ENCODE data around the gene FGFBP3. TPM values are rescaled to one million over a fixed set of nuclear protein-coding genes. Genes with fewer than 3 reads are reported as not detected.

FGFBP3 gene
- polyA plus RNA-seq, 6 donors from 2014 or later: 0.79 to 2.4 (median 1.4) TPM

DNA sequence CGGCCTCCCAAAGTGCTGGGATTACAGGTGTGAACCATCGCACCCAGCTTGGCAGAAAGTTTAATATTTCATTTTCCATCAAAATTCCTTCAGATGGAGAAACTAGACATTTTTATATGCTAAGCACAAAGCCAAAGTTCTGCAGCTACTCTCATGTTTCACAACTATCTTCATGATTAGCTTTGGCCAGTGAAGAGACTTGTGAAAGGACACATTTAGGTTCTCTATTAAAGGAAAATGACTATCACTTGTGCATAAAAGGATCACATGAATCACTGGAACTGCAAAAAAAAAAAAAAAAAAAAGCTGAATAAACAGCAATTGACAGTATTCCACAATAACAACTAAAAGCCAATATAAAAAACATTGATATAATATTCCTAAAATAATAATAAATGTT lies 16.2 kb downstream of the FGFBP3 start:
- H3K27ac Mint-ChIP-seq: no peak overlapping the region
- H3K36me3 Mint-ChIP-seq: no peaks in the 10 kb centered on the region
- peaks cover 23 to 38% (median 36%) of the 10 kb centered on the region in 3 donors for H3K27me3 Mint-ChIP-seq
- peaks cover 0 to 4% (median 0%) of the 10 kb centered on the region in 7 donors for H3K9me3 Mint-ChIP-seq
- no peak overlapping the region for H3K4me3 Mint-ChIP-seq
- H3K4me1 Mint-ChIP-seq: peaks cover under 1 to 4% (median under 1%) of the 10 kb centered on the region in 3 donors
- DNase-seq (no peak), ATAC-seq (ENCODE audit: low read depth in 2 of 2) (no peak)

DNA sequence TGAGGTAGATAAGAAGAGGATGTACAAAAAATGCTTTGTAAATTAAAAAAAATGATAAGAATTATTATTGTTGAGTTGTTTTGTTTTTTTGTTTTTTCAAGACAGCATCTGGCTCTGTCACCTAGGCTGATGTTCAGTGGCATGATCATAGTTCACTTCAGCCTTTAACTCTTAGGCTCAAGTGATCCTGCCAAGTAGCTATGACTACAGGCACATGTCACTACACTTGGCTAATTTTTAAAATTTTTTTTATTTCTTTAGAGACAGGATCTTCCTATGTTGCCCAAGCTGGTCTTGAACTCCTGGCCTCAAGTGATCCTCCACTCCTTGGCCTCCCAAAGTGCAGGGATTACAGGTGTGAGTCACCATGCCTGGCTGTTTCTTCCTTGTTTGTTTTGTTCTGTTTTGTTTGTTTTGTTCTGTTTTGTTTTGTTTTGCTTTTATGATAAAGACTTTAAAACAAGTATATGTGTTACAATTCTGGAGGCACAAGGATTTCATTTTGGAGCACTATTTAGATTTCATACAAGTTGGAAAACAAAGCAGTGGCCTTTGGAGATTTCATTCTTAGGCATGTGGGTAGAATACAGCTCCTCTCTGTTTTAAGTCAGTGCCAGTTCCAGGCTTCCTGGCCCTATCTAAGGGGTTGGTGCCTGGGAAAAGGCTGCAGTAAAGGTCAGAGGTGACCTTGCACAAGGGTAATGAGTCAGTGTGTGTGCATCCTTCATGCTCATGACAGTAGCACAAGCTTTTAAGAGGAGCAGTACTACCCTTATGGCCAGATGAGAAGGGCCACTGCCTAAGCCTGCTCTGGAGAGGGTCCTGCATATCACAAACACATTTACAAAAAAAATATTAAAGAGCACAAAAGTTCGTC lies 17.9 kb downstream of the FGFBP3 start:
- ATAC-seq (ENCODE audit: low read depth in 2 of 2): no peak
- Mint-ChIP-seq H3K36me3 (no peaks in the 10 kb centered on the region), H3K27me3 (peaks cover 26 to 33% (median 27%) of the 10 kb centered on the region in 3 donors), H3K4me3 (no peak overlapping the region), H3K4me1 (peaks cover 7 to 13% (median 12%) of the 10 kb centered on the region in 3 donors), H3K9me3 (peaks cover 0 to 4% (median 0%) of the 10 kb centered on the region in 7 donors), H3K27ac (no peak overlapping the region)
- no peak for DNase-seq

DNA sequence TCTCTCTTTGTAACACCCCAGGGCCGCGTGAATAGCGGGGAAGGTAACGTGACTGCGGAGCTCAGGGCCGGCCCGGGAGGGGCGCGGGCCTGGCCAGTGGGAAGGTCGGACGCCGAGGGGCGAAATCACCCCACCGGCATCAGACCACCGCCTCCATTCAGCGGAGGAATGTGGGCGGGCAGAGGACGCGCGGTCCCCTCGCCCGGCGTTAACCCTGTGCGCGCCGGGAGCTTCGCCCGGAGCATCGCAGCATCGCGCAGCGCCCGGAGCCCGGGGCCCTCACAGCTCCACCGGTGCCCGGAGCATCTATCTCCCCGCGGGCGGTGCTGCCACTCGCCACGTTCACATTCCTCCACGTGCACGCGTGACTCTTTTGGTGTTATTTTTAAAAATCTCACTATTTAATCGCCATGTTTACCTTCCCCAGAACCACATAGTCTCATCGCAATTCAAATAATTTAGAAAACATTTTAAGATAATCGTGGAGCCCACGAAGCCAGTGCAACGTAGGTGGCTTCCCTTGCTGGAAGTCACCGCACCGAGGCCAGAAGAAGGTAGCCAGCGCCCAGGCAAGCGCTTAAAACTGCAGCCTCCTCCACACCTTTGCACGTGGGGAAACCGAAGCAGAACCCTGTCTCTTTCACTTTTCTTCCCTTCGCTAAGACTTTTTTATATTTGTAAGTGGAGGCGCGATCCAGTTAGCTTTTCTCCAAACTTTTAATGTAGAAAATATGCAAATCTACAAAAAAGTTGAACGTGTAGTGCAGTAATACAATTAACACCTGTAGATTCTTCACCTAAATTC lies 21.8 kb downstream of the FGFBP3 start:
- Mint-ChIP-seq H3K27me3 (peaks cover 22 to 40% (median 23%) of the 10 kb centered on the region in 3 donors), H3K4me3 (peak overlapping the region; percentile 85 to 96 (median 92)), H3K27ac (peak overlapping the region in 2 of 6 donors; percentile 48 to 79), H3K4me1 (peaks cover 7 to 13% (median 12%) of the 10 kb centered on the region in 3 donors), H3K36me3 (no peaks in the 10 kb centered on the region), H3K9me3 (peaks cover 0 to 1% (median 0%) of the 10 kb centered on the region in 7 donors)
- peak; percentile 73 to 75 for ATAC-seq (ENCODE audit: low read depth in 2 of 2)
- DNase-seq: peak; percentile 8

DNA sequence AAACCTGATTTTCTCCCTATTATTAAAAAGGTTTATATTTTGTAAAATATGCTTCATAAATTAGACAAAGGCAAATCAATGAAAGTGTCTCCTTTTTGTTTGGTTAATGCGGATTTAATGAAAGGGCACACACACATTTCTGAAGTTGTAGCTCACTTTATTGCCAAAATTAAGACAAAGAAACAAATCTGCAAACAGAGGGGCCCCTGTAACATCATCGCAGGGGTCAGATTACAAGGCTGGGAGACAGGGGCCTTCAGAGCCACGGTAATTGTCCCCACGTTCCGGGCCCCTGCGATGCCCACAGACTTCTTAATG lies 22.4 kb downstream of the FGFBP3 start:
- peak overlapping the region; percentile 85 to 96 (median 90) for H3K4me3 Mint-ChIP-seq
- no peak for DNase-seq
- no peak for ATAC-seq (ENCODE audit: low read depth in 2 of 2)
- H3K27me3 Mint-ChIP-seq: peaks cover 22 to 40% (median 23%) of the 10 kb centered on the region in 3 donors
- peaks cover 7 to 13% (median 12%) of the 10 kb centered on the region in 3 donors for H3K4me1 Mint-ChIP-seq
- H3K36me3 Mint-ChIP-seq: no peaks in the 10 kb centered on the region
- H3K27ac Mint-ChIP-seq: no peak overlapping the region
- peaks cover 0 to 1% (median 0%) of the 10 kb centered on the region in 7 donors for H3K9me3 Mint-ChIP-seq

DNA sequence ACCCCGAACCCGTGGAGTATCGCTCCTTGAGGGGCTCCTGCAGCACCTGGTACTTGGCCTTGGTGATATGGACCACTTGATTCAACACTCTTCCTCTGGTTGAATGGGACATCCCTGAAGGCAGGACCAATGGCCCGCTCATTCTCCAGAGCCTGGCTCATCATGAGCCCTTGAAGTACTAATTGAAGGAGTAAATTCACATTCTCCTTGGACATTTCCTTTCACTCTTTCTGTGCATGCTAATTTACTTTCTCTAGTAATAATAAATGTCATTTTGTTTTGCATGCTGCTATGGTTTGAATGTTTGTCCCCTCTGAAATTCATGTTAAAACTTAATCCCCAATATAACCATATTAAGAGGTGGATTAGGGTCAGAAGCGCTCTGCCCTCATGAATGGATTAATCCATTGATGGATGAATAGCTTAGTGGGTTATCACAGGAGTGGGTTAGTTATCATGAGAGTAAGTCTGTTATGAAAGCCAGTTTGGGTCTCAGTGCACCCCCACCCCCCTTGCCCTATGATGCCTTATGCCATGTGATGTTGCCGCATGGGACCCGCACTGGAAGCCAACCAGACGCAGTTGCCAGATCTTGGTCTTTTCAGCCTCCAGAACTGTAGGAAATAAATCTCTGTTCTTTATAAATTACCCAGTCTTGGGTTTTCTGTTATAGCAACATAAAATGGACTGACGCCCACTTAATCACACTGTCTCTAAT lies 23.8 kb downstream of the FGFBP3 start:
- Mint-ChIP-seq H3K27ac (peak overlapping the region in 1 of 6 donors; percentile 5), H3K36me3 (peaks cover 0 to 7% of the 10 kb centered on the region in 2 donors), H3K9me3 (peaks cover 0 to 7% (median 4%) of the 10 kb centered on the region in 7 donors), H3K27me3 (peaks cover 11 to 35% (median 12%) of the 10 kb centered on the region in 3 donors), H3K4me3 (no peak overlapping the region), H3K4me1 (peaks cover 7 to 13% (median 12%) of the 10 kb centered on the region in 3 donors)
- no peak for DNase-seq
- ATAC-seq (ENCODE audit: low read depth in 2 of 2): no peak

DNA sequence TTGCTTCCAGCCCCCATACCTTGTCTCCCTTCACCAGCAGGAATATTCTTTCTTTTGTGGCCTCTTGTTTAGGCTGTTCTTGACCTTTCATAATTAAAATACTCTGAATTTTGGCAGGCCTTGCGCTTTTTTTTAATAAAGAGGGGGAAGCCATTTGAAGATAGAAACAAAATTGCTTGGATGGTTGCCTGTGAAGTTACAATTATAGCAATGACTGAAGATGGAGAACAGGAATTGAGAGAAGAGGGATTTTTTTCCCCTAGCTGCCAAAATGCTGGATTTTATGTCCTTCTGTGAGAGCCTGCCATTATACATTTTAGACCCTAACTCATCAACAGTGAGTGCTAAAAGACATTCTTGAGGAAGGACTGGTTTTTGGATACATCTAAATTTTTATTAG lies 24.8 kb downstream of the FGFBP3 start:
- no peak for ATAC-seq (ENCODE audit: low read depth in 2 of 2)
- Mint-ChIP-seq H3K4me1 (peaks cover 7 to 13% (median 12%) of the 10 kb centered on the region in 3 donors), H3K4me3 (no peak overlapping the region), H3K27me3 (peaks cover 6 to 29% (median 10%) of the 10 kb centered on the region in 3 donors), H3K36me3 (peaks cover 0 to 7% of the 10 kb centered on the region in 2 donors), H3K9me3 (peaks cover 0 to 7% (median 4%) of the 10 kb centered on the region in 7 donors), H3K27ac (no peak overlapping the region)
- no peak for DNase-seq

DNA sequence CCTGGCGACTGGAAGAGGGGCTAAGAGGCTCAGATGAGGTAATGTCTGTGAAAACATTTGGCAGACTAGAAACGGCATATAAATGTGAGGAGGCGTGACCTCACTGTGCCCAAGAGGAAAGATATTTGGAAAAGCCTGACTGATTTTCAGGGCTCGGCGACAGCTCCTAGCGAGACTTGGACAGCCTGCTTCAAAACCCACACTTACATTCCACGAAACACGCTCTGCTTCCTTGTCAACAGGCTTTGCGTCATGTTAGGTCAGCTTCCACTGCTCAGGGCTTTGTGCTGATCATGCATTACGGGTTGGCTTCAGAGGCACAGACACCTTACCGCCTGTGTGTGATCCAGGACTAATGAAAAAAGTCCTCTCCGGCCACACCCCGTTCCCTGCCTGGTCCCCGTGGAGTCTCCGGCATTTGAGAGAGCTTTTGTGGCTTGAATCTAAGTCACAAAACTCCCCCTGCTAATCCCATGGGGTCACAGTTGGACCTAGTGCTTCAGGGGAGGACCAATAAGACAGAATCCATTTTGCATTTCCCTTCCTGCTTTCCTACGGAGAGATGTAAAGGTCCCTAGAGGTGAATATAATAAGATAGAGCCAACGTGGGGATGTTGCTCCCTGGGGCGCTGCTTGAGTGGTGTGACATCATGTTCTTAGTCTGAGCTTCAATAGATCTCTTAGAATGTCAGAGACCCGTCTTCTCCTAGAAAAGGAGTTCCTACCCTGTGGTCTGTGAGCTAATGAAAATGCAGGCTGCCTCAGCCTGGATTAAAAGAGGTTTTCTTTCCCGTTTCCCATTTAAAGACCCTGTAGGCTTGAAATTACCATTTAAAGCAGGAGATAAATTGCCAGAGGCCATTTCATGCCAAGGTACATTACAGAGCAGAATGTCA lies 25.5 kb downstream of the FGFBP3 start:
- ATAC-seq (ENCODE audit: low read depth in 2 of 2): no peak
- Mint-ChIP-seq H3K4me1 (peaks cover 7 to 13% (median 8%) of the 10 kb centered on the region in 3 donors), H3K36me3 (peaks cover 0 to 7% of the 10 kb centered on the region in 2 donors), H3K27me3 (peaks cover 0 to 24% (median 6%) of the 10 kb centered on the region in 3 donors), H3K27ac (peak overlapping the region in 1 of 6 donors; percentile 1), H3K4me3 (no peak overlapping the region), H3K9me3 (peaks cover 0 to 7% (median 4%) of the 10 kb centered on the region in 7 donors)
- no peak for DNase-seq

DNA sequence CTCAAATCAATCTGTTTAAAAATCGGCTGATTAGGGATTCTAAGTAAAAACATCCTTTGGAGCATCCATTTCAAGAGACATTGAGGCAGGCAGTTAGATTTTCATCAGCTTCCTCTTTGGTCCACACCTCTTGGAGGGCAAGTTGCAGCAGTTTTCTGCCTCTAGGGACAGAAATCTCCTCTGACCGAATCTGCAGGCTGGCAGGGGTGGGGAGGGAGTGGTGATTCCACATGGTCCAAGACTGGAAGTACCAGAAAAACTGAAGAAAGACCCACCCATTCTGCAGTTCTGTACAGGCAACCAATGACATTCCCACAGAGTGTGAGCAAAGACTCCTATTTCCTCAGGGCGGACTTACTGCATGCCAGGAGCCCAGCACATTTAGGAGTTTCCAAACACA lies 29.0 kb downstream of the FGFBP3 start:
- H3K9me3 Mint-ChIP-seq: peaks cover 0 to 7% (median 4%) of the 10 kb centered on the region in 7 donors
- peaks cover 0 to 7% (median 0%) of the 10 kb centered on the region in 3 donors for H3K27me3 Mint-ChIP-seq
- H3K4me1 Mint-ChIP-seq: no peaks in the 10 kb centered on the region
- peaks cover 0 to 7% of the 10 kb centered on the region in 2 donors for H3K36me3 Mint-ChIP-seq
- ATAC-seq (ENCODE audit: low read depth in 2 of 2) (no peak), DNase-seq (no peak)
- no peak overlapping the region for H3K4me3 Mint-ChIP-seq
- H3K27ac Mint-ChIP-seq: no peak overlapping the region

DNA sequence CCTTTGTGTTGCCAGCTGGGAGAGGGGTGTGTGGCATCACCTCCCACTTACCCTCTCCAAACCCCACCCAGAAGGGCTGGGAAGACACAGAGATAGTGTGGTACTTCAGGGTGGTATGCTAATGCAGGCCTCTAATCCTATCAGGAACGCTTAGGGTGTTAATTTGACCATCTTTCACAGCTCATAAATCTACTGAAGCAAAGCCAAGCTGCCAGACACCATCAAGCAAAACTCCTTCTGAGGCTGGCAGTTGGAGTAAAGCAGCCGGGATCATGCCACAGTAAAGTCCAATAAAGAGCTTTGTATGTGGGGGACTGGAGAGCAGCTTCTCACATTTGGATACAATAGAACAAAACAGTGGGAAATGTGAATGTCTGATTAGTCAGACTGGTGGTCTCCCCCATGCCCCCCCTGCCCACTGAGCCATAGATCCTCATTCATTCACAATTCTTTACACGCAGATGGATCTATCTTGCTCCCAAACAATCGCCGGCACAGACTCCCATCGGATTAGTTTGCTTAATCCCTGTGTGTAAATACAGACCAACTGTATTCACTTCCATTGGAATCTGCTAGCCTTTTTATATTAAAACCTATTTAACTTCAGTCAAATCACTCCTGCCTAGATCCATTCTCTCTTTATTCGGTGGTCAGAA lies 29.6 kb downstream of the FGFBP3 start:
- H3K27me3 Mint-ChIP-seq: peaks cover 0 to 4% (median 0%) of the 10 kb centered on the region in 3 donors
- peaks cover 0 to 7% of the 10 kb centered on the region in 2 donors for H3K36me3 Mint-ChIP-seq

DNA sequence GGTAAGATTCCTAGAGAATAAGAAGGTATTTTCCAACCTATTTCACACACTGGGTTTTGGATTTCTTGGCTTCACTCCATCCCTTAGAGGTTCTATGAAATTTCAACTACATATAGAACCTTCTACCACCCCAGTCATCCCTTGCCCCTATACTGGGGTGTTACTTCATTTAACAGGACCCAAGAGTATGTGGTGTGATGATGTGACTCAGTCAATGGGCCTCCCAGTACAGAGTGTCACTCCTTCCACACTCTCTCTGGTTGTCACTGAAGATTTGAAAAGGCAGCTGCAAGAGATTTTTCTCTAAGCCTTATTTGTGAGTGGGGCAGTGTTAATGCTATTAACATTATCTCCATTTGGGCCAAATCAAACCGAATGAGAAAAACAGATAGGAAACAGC lies 33.5 kb downstream of the FGFBP3 start:
- Mint-ChIP-seq H3K27ac (no peak overlapping the region), H3K9me3 (peaks cover 0 to under 1% (median 0%) of the 10 kb centered on the region in 7 donors), H3K27me3 (no peaks in the 10 kb centered on the region), H3K36me3 (no peaks in the 10 kb centered on the region), H3K4me1 (no peaks in the 10 kb centered on the region), H3K4me3 (no peak overlapping the region)
- no peak for ATAC-seq (ENCODE audit: low read depth in 2 of 2)
- DNase-seq: no peak

More for the DNA sequence above, 29.6 kb downstream of the FGFBP3 start:
- H3K27ac Mint-ChIP-seq: peak overlapping the region in 1 of 6 donors; percentile 21
- ATAC-seq (ENCODE audit: low read depth in 2 of 2): no peak
- no peak for DNase-seq
- H3K4me1 Mint-ChIP-seq: no peaks in the 10 kb centered on the region
- H3K9me3 Mint-ChIP-seq: peaks cover 0 to 7% (median 4%) of the 10 kb centered on the region in 7 donors
- H3K4me3 Mint-ChIP-seq: no peak overlapping the region

DNA sequence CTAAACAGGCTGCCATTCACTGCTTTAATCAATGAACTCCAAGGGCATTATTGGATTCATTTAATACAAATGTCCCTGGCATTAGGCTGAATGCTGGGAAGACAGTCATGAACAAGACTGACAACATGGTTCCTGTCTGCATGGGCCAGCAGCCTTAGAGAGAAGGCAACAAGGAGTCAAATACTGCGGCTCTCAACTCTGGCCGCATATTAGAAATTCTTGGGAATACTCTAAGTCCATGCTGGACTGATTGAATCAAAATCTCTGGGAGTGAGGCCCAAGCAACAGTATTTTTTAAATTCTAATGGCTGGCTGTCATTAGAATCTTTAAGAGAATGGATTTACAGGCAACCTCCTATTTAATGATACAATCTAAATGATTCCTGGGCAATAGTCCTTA lies 34.1 kb downstream of the FGFBP3 start:
- DNase-seq (no peak), ATAC-seq (ENCODE audit: low read depth in 2 of 2) (no peak)
- Mint-ChIP-seq H3K4me1 (no peaks in the 10 kb centered on the region), H3K27me3 (no peaks in the 10 kb centered on the region), H3K9me3 (no peaks in the 10 kb centered on the region), H3K36me3 (no peaks in the 10 kb centered on the region), H3K27ac (no peak overlapping the region), H3K4me3 (no peak overlapping the region)

Data from naive B cell (primary cell).